Measurements from ENCODE around the gene TRIM23.

DNA sequence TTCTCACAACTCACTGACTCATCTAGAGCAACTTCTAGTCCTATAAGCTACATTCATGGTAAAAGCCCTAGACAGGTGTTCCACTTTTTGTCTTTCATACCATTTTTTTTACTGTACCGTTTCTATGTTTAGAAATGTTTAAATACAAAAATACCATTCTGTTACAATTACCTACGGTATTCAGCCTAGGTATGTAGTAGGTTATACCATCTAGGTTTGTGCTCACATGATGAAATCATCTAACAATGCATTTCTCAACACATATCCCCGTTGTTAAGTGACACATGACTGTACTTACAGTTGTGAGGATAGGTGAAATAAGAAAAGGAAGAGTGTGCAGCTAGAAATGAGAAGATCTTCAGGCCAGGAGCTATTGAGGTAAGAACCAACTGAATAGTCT lies 67.4 kb downstream of the TRIM23 start:
- TF ChIP-seq, protein P1, sequence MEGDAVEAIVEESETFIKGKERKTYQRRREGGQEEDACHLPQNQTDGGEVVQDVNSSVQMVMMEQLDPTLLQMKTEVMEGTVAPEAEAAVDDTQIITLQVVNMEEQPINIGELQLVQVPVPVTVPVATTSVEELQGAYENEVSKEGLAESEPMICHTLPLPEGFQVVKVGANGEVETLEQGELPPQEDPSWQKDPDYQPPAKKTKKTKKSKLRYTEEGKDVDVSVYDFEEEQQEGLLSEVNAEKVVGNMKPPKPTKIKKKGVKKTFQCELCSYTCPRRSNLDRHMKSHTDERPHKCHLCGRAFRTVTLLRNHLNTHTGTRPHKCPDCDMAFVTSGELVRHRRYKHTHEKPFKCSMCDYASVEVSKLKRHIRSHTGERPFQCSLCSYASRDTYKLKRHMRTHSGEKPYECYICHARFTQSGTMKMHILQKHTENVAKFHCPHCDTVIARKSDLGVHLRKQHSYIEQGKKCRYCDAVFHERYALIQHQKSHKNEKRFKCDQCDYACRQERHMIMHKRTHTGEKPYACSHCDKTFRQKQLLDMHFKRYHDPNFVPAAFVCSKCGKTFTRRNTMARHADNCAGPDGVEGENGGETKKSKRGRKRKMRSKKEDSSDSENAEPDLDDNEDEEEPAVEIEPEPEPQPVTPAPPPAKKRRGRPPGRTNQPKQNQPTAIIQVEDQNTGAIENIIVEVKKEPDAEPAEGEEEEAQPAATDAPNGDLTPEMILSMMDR (IDR thresholded peaks at IDR 0.05; ENCODE audit: low read depth, low read length), result no peak
- TF ChIP-seq EZH2phosphoT487 (IDR thresholded peaks at IDR 0.05; ENCODE audit: low read depth), result no peak

All from OCI-LY3 (cell line).